ENCODE data around the gene DNPH1. TPM values are rescaled to one million over a fixed set of nuclear protein-coding genes. Genes with fewer than 3 reads are reported as not detected.
A peak's percentile ranks its signal among the peaks of the same experiment; 100 is the strongest.

The DNPH1 gene
- total and polyA plus RNA-seq, 9 of the 15 experiments (the other 6 are each of a cell fraction or from before 2014, with no cell fraction given), result 7.3 to 300 (median 68.7) TPM

DNA sequence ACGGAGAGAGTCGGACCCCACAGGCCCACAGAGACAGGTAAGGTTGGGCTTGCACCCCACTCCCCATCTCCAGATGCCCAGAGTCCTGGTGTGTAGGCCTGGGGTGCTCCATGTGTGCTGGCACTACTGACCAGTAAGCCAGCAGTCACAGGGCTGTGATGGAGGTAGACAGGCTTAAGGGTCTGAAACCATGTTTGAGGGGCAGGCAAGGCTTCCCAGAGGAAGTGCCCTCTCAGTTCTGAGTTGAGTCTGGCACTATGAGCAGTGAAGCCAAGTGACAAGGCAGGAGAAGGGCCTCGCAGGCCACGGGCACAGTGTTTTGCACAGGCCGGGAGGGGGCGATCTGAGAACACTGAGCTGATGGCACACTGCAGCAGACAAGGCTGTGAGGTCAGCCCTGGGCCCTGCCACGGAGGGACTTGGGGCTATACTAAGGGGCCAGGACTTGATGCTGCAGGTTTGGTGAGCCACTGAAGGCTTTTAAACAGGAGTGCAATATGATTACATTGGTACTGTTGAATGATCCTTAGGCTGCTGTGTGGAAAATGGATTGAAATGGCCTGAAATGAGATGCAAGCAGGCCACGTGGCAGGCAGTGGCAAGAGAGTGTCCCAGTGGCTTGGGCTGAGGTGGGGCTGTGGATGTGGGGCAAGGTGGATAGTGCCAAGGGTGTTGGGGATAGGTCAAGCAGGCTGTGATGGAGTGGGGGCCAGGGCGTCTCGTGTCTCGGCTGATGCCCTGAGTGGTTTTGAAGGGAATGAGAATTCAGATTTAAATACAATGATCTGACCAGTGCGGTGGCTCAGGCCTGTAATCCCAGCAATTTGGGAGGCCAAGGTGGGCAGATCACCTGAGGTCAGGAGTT lies 34.3 kb upstream of the DNPH1 start (continued):
- TF ChIP-seq, protein P1, sequence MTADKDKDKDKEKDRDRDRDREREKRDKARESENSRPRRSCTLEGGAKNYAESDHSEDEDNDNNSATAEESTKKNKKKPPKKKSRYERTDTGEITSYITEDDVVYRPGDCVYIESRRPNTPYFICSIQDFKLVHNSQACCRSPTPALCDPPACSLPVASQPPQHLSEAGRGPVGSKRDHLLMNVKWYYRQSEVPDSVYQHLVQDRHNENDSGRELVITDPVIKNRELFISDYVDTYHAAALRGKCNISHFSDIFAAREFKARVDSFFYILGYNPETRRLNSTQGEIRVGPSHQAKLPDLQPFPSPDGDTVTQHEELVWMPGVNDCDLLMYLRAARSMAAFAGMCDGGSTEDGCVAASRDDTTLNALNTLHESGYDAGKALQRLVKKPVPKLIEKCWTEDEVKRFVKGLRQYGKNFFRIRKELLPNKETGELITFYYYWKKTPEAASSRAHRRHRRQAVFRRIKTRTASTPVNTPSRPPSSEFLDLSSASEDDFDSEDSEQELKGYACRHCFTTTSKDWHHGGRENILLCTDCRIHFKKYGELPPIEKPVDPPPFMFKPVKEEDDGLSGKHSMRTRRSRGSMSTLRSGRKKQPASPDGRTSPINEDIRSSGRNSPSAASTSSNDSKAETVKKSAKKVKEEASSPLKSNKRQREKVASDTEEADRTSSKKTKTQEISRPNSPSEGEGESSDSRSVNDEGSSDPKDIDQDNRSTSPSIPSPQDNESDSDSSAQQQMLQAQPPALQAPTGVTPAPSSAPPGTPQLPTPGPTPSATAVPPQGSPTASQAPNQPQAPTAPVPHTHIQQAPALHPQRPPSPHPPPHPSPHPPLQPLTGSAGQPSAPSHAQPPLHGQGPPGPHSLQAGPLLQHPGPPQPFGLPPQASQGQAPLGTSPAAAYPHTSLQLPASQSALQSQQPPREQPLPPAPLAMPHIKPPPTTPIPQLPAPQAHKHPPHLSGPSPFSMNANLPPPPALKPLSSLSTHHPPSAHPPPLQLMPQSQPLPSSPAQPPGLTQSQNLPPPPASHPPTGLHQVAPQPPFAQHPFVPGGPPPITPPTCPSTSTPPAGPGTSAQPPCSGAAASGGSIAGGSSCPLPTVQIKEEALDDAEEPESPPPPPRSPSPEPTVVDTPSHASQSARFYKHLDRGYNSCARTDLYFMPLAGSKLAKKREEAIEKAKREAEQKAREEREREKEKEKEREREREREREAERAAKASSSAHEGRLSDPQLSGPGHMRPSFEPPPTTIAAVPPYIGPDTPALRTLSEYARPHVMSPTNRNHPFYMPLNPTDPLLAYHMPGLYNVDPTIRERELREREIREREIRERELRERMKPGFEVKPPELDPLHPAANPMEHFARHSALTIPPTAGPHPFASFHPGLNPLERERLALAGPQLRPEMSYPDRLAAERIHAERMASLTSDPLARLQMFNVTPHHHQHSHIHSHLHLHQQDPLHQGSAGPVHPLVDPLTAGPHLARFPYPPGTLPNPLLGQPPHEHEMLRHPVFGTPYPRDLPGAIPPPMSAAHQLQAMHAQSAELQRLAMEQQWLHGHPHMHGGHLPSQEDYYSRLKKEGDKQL (CRISPR knock-in tag; IDR thresholded peaks at IDR 0.05; ENCODE audit: borderline replicate concordance), result no peak
- TF ChIP-seq, protein P2, sequence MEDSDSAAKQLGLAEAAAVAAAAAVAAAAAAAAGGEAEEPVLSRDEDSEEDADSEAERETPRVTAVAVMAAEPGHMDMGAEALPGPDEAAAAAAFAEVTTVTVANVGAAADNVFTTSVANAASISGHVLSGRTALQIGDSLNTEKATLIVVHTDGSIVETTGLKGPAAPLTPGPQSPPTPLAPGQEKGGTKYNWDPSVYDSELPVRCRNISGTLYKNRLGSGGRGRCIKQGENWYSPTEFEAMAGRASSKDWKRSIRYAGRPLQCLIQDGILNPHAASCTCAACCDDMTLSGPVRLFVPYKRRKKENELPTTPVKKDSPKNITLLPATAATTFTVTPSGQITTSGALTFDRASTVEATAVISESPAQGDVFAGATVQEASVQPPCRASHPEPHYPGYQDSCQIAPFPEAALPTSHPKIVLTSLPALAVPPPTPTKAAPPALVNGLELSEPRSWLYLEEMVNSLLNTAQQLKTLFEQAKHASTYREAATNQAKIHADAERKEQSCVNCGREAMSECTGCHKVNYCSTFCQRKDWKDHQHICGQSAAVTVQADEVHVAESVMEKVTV (CRISPR knock-in tag; IDR thresholded peaks at IDR 0.05), result peak; percentile 93
- TF ChIP-seq, protein P3, sequence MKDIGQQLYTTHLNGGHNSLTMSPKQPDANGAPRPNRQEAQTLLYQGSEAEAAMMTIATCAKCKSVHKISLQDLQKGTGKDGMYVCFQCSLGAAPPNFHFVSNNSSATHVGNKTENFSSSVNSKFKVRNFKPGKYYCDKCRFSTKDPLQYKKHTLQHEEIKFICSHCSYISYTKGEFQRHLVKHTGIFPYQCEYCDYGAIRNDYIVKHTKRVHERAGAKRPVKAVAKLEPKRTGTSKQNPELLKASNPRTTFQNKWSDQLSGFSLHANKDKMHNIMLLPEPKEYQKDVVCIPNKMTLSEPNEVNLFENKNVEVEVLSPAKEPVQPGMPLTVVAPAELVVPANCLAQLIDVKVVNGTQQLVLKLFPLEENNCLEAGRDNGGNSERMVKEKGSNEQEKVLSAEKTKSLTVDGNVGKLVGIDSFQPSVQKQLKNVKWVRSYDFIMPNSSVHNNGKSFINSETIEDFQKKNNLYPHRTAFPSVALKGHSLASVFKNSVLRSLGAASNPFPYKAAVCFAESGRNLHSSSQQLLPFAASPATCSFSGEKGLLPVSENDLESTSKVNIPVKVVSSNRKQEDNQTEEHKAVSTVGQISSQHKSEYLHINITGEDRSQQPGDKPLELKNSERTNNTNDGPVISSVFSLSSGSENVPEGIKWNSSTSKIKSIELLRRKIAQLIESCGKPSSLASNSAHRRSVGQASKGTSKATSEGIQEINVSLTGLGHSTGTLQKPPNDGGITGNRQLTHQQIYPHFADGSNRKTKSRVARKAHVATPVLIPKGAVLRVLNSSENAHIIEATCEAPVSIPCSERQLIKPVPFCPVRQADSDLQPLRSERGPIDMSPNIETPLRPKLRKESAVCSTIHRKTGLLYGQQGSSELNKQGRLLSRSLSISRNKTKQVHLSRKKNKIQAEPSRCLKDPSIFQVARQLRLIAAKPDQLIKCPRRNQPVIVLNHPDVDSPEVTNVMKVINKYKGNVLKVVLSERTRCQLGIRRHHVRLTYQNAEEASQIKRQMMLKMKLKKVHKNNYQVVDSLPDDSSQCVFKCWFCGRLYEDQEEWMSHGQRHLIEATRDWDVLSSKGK (CRISPR knock-in tag; IDR thresholded peaks at IDR 0.05), result no peak
- TF ChIP-seq CC2D1A (IDR thresholded peaks at IDR 0.05) (peak; percentile 78; the same call in 1 of the 2 replicates), ID3 (CRISPR knock-in tag; IDR thresholded peaks at IDR 0.05) (no peak), ID3 (tag; IDR thresholded peaks at IDR 0.05) (no peak), MAZ (CRISPR knock-in tag; conservative IDR thresholded peaks at IDR 0.05 in 1 of 2, IDR thresholded peaks at IDR 0.05 in 1 of 2) (peak in 1 of 2 experiments; percentile 61; a peak in 2 of 4 replicates), ZNF609 (CRISPR knock-in tag; IDR thresholded peaks at IDR 0.05; ENCODE audit: borderline replicate concordance) (no peak)
